SH-SY5Y (cell line): ENCODE data around the gene SV2C.

ENCODE experiments used
- GATA2 ChIP-seq: IDR thresholded peaks from 2 replicates; pipeline ENCODE4 v1.6.1; 2011; ENCODE audit warnings: mild to moderate bottlenecking, low read depth, low read length
- GATA3 ChIP-seq: IDR thresholded peaks from 2 replicates; pipeline ENCODE4 v1.6.1; 2011; ENCODE audit warnings: low read depth, mild to moderate bottlenecking, low read length, moderate library complexity

DNA sequence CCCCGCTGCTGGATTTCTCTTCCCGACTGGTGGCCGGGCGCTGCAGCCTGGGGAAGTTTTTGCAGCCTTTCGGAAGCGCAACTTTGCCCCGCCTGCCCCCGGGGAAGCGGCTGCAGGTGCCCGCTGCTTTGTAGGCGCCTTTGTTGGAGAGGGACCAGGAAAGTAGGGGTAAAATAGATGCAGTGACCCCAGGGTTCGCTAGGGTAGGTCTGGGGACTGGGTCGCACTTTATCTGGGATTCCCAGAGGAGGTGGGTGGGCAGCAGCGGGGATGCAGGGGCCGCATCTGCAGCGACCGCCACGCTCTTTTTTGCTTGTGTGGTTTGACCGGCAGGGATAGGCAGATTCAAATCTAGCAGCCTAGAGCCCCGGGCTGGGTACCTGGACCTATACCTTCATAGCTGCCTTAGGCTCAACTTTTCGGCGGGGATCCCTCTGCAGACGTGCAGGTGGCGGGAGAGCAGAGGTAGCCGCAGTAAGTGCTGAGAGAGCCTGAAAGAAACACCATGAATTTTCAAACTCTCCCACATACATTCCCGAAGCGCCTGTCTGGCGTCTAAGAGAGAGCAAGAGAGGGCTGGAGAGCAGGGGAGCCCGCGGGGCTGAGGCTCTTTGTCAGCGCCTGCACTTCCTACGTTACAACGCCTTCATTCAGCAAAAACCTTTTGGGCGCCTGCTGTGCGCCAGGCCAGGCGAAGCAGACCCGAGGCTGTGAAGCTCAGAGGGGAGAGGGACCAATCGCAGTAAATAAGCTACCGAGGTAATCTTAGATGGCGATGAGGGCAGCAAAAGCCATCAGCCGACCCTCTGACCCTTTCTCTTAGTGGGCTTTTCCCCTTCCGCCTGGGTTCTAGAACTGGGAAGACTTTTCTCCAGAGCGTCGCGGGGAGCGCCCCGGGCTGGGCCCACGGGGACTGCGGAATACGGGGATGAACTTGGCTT is 642 bp downstream of the SV2C start:
- no peak for TF ChIP-seq GATA3
- TF ChIP-seq GATA2 = no peak
